ENCODE measurements around the gene ARMC3. TPM values are rescaled to one million over a fixed set of nuclear protein-coding genes. Genes with fewer than 3 reads are reported as not detected.

Gene ARMC3
- total RNA-seq, 1 experiment from 2014 or later: 0.61 TPM

DNA sequence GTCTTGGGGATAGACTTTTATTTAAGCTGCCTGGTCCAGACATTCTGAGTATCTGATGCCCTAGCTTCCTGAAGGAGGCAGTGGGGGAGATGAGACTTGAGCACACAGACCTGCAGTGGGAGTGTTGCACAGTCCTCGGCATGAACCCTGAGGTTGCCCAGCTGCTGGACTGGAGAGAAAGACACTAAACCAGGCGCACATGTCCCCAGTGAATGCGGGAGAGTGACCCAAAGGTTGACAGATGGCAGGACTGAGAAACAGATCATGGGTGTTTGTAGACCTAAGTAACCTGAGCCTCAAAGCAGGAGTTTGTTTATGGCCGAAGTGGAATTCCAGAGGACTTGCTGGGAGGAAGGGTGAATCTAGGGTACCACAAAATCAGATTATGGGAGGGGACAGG, 151.8 kb downstream of the ARMC3 start:
- Mint-ChIP-seq H3K9me3 (ENCODE audit: unreplicated experiment) (peaks cover 4% of the 10 kb centered on the region), H3K27ac (ENCODE audit: unreplicated experiment) (no peak overlapping the region), H3K4me1 (ENCODE audit: low read depth, unreplicated experiment) (no peaks in the 10 kb centered on the region), H3K27me3 (ENCODE audit: insufficient read depth, unreplicated experiment) (peaks cover 12% of the 10 kb centered on the region), H3K4me3 (ENCODE audit: unreplicated experiment) (no peak overlapping the region), H3K36me3 (ENCODE audit: insufficient read depth, unreplicated experiment) (no peaks in the 10 kb centered on the region)
- ChIA-PET CTCF (no interaction called here), POLR2A (no interaction called here)
- no peak overlapping the region for H3K4me3 ChIP-seq (ENCODE audit: low read depth, low read length)
- BruUV-seq (replicated peaks): no TSS peak
- H3K4me1 ChIP-seq: no peaks in the 10 kb centered on the region
- DNase-seq: no peak
- H3K9me3 ChIP-seq: no peaks in the 10 kb centered on the region
- H3K27me3 ChIP-seq (replicated peaks; ENCODE audit: control insufficient read depth, insufficient read depth, low read length): no peaks in the 10 kb centered on the region
- intact Hi-C loops (cut with micrococcal nuclease; ENCODE audit: unreplicated experiment): no loop called here
- H3K36me3 ChIP-seq (ENCODE audit: control insufficient read depth, insufficient read depth, low read length): no peaks in the 10 kb centered on the region
- TF ChIP-seq, protein P1, sequence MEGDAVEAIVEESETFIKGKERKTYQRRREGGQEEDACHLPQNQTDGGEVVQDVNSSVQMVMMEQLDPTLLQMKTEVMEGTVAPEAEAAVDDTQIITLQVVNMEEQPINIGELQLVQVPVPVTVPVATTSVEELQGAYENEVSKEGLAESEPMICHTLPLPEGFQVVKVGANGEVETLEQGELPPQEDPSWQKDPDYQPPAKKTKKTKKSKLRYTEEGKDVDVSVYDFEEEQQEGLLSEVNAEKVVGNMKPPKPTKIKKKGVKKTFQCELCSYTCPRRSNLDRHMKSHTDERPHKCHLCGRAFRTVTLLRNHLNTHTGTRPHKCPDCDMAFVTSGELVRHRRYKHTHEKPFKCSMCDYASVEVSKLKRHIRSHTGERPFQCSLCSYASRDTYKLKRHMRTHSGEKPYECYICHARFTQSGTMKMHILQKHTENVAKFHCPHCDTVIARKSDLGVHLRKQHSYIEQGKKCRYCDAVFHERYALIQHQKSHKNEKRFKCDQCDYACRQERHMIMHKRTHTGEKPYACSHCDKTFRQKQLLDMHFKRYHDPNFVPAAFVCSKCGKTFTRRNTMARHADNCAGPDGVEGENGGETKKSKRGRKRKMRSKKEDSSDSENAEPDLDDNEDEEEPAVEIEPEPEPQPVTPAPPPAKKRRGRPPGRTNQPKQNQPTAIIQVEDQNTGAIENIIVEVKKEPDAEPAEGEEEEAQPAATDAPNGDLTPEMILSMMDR (IDR thresholded peaks at IDR 0.05; ENCODE audit: insufficient read depth in 1 of 2, low read depth in 1 of 2, low read length in 1 of 2, severe bottlenecking in 1 of 2, unreplicated experiment in 1 of 2): no peak

DNA sequence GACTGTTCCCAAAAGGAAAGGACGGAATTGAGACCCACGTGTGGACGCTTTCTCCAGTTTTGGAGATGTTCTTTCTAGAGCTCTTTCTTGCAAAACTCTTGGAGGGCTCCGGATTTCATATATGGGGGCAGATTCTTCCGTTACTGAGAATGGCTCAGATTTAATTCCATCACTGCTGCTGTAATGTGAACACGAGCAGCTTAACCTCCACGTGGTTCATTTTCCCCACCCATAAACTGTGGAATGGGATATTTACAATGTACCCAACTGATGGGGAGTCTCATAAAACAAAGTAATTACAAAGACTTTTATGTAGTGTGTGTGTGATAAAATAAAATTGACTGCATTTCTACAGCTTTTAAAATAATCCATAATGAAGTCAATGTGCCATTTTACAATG, 152.4 kb downstream of the ARMC3 start:
- H3K4me3 Mint-ChIP-seq (ENCODE audit: unreplicated experiment): no peak overlapping the region
- CTCF ChIA-PET: no interaction called here
- Histone ChIP-seq H3K36me3 (ENCODE audit: control insufficient read depth, insufficient read depth, low read length) (no peaks in the 10 kb centered on the region), H3K4me3 (ENCODE audit: low read depth, low read length) (no peak overlapping the region), H3K4me1 (no peaks in the 10 kb centered on the region), H3K9me3 (peaks cover under 1% of the 10 kb centered on the region; the same call in 1 of the 2 replicates), H3K27me3 (replicated peaks; ENCODE audit: control insufficient read depth, insufficient read depth, low read length) (no peaks in the 10 kb centered on the region)
- H3K4me1 Mint-ChIP-seq (ENCODE audit: low read depth, unreplicated experiment): no peaks in the 10 kb centered on the region
- H3K27me3 Mint-ChIP-seq (ENCODE audit: insufficient read depth, unreplicated experiment): peaks cover 12% of the 10 kb centered on the region
- intact Hi-C loops (cut with micrococcal nuclease; ENCODE audit: unreplicated experiment): no loop called here
- no peaks in the 10 kb centered on the region for H3K36me3 Mint-ChIP-seq (ENCODE audit: insufficient read depth, unreplicated experiment)
- TF ChIP-seq, protein P1 (IDR thresholded peaks at IDR 0.05; ENCODE audit: insufficient read depth in 1 of 2, low read depth in 1 of 2, low read length in 1 of 2, severe bottlenecking in 1 of 2, unreplicated experiment in 1 of 2): no peak
- POLR2A ChIA-PET: interaction anchor here (0.7 kb wide), 1 partner anchor 12 kb away, joined by 3 read pairs; no protein-coding TSS in a partner anchor
- no peak overlapping the region for H3K27ac Mint-ChIP-seq (ENCODE audit: unreplicated experiment)
- no peak for DNase-seq
- H3K9me3 Mint-ChIP-seq (ENCODE audit: unreplicated experiment): peaks cover 9% of the 10 kb centered on the region
- BruUV-seq (replicated peaks): no TSS peak

DNA sequence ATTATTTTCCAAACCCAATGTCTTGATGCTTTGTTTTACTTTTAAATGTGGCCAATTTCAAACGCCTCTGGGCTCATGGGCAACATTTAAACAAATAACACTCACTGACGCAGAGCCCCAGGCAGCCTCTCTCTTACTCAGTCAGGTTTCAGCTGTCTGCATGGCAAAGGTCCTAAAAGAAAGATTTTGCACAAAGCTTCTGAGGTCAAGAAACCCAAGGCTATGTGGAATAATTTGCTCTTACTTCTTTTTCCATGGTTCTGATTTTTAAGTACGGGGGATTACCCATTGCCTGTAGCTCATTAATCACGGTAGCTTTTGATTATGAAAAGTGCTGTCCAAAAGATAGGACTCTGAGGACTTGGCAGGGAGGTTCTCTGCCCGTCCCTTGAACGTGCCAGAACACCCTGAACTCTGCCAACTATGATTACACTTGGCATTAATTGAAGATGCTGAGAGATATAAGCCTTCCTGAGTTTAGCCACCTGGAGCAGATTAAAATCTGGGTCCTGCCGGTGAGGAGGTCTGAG, 153.4 kb downstream of the ARMC3 start:
- no peaks in the 10 kb centered on the region for H3K4me1 Mint-ChIP-seq (ENCODE audit: low read depth, unreplicated experiment)
- H3K36me3 Mint-ChIP-seq (ENCODE audit: insufficient read depth, unreplicated experiment): no peaks in the 10 kb centered on the region
- peaks cover 12% of the 10 kb centered on the region for H3K27me3 Mint-ChIP-seq (ENCODE audit: insufficient read depth, unreplicated experiment)
- Histone ChIP-seq H3K27me3 (replicated peaks; ENCODE audit: control insufficient read depth, insufficient read depth, low read length) (no peaks in the 10 kb centered on the region), H3K9me3 (peaks cover 3% of the 10 kb centered on the region; the same call in 1 of the 2 replicates), H3K4me3 (ENCODE audit: low read depth, low read length) (no peak overlapping the region), H3K36me3 (ENCODE audit: control insufficient read depth, insufficient read depth, low read length) (no peaks in the 10 kb centered on the region), H3K4me1 (no peaks in the 10 kb centered on the region)
- H3K4me3 Mint-ChIP-seq (ENCODE audit: unreplicated experiment): no peak overlapping the region
- CTCF ChIA-PET: interaction anchor here (0.6 kb wide), 1 partner anchor 520 kb away, joined by 3 read pairs; no protein-coding TSS in a partner anchor
- TF ChIP-seq, protein P1 (IDR thresholded peaks at IDR 0.05; ENCODE audit: insufficient read depth in 1 of 2, low read depth in 1 of 2, low read length in 1 of 2, severe bottlenecking in 1 of 2, unreplicated experiment in 1 of 2): no peak
- POLR2A ChIA-PET: interaction anchor here (0.7 kb wide), 1 partner anchor 11 kb away, joined by 3 read pairs; no protein-coding TSS in a partner anchor
- no TSS peak for BruUV-seq (replicated peaks)
- intact Hi-C loops (cut with micrococcal nuclease; ENCODE audit: unreplicated experiment): no loop called here
- no peak for DNase-seq
- no peak overlapping the region for H3K27ac Mint-ChIP-seq (ENCODE audit: unreplicated experiment)
- H3K9me3 Mint-ChIP-seq (ENCODE audit: unreplicated experiment): peaks cover 10% of the 10 kb centered on the region
